Suprapubic skin (tissue), 4 donors: ENCODE data around the gene COL12A1.

Source experiments
- CTCF ChIP-seq, 2 donors: fragments of 200-600 bp in 1 of 2; fragments of 450-650 bp in 1 of 2; sonication (generic) in 1 of 2; IDR thresholded peaks; one replicate each; pipeline ENCODE4 v1.5.1; 2016 to 2019; ENCODE audit warnings: antibody characterized with exemption in 2 of 2, mild to moderate bottlenecking in 1 of 2, moderate library complexity in 1 of 2
- EP300 ChIP-seq: sonication (generic); formaldehyde crosslinking; IDR thresholded peaks from one replicate; pipeline ENCODE4 v1.6.1; 2017; ENCODE audit warnings: antibody characterized with exemption
- POLR2AphosphoS5 ChIP-seq, 3 donors: sonication (generic); formaldehyde crosslinking; IDR thresholded peaks; one replicate each; pipeline ENCODE4 v1.6.1; 2017; ENCODE audit warnings: antibody characterized with exemption in 3 of 3

GRCh38 chr6:75188221-75188925 lies 17.5 kb downstream of the COL12A1 start:
- no peak for TF ChIP-seq CTCF (IDR thresholded peaks at IDR 0.05)
- TF ChIP-seq EP300 = no peak
- no peak for TF ChIP-seq POLR2AphosphoS5 (IDR thresholded peaks at IDR 0.05)
